Naive thymus-derived CD4-positive, alpha-beta T cell (primary cell): ENCODE measurements around the gene MDFIC. TPM values are rescaled to one million over a fixed set of nuclear protein-coding genes. Genes with fewer than 3 reads are reported as not detected.
A peak's percentile ranks its signal among the peaks of the same experiment; 100 is the strongest.

ENCODE experiments used
- ATAC-seq: fragments of 150-1000 bp; cut with Tn5 transposase; 2 replicates; pipeline ENCODE4 v1.10.0; 2021; ENCODE audit warnings: mild to moderate bottlenecking, moderate library complexity
- CTCF ChIA-PET: fragments of 350-600 bp; sonication (Branson Sonifier 250); formaldehyde crosslinking; loops from one replicate; lab custom pipeline; 2021; ENCODE audit warnings: antibody characterized with exemption; lab: Charles Lee
- POLR2A ChIA-PET: fragments of 350-600 bp; sonication (Branson Sonifier 250); formaldehyde crosslinking; loops from one replicate; lab custom pipeline; 2021; ENCODE audit warnings: antibody characterized with exemption, inconsistent platforms; lab: Charles Lee
- DNase-seq, 9 donors: peaks; one replicate each; pipeline versions ENCODE4 v3.0.0 to v3.0.0-alpha.2; 2020 to 2022; ENCODE audit warnings: mixed read lengths in 1 of 9
- H3K27ac ChIP-seq: one replicate; pipeline ENCODE4 v1.7.0; 2013; ENCODE audit warnings: mild to moderate bottlenecking, low read depth, low read length, moderate library complexity
- H3K27me3 ChIP-seq, 2 donors: one replicate each; pipeline ENCODE4 v1.7.0; 2013; ENCODE audit warnings: low read length in 2 of 2, mild to moderate bottlenecking in 2 of 2, moderate library complexity in 2 of 2; ENCODE audit not compliant: control insufficient read depth in 2 of 2, insufficient read depth in 2 of 2
- H3K36me3 ChIP-seq, 3 experiments: 1 replicate in 2 of 3; 2 replicates in 1 of 3; pipeline ENCODE4 v1.7.0; 2013; ENCODE audit warnings: low read length in 3 of 3, mild to moderate bottlenecking in 3 of 3, moderate library complexity in 1 of 3; ENCODE audit not compliant: insufficient read depth in 3 of 3, control insufficient read depth in 2 of 3
- H3K4me1 ChIP-seq, 2 donors: one replicate each; pipeline ENCODE4 v1.7.0; 2013; ENCODE audit warnings: low read length in 2 of 2, mild to moderate bottlenecking in 2 of 2, moderate library complexity in 1 of 2; ENCODE audit not compliant: control insufficient read depth in 2 of 2, insufficient read depth in 2 of 2
- H3K4me3 ChIP-seq: 2 replicates; pipeline ENCODE4 v1.7.0; 2013; ENCODE audit warnings: mild to moderate bottlenecking, low read length
- H3K9me3 ChIP-seq, 3 experiments: 1 replicate in 2 of 3; 2 replicates in 1 of 3; pipeline ENCODE4 v1.7.0; 2013; ENCODE audit warnings: low read length in 3 of 3; ENCODE audit not compliant: control insufficient read depth in 2 of 3
- H3K27ac Mint-ChIP-seq, 9 donors: one replicate each; pipeline ENCODE4 v1.8.0; 2020 to 2022; ENCODE audit warnings: mixed read lengths in 9 of 9, mild to moderate bottlenecking in 8 of 9, moderate library complexity in 5 of 9, inconsistent platforms in 2 of 9
- H3K27me3 Mint-ChIP-seq, 5 donors: one replicate each; pipeline ENCODE4 v1.8.0; 2021 to 2022; ENCODE audit warnings: mixed read lengths in 5 of 5, mild to moderate bottlenecking in 1 of 5
- H3K36me3 Mint-ChIP-seq, 5 donors: one replicate each; pipeline ENCODE4 v1.8.0; 2020 to 2022; ENCODE audit warnings: mixed read lengths in 5 of 5, mild to moderate bottlenecking in 3 of 5, inconsistent platforms in 1 of 5
- H3K4me1 Mint-ChIP-seq, 7 donors: one replicate each; pipeline ENCODE4 v1.8.0; 2020 to 2022; ENCODE audit warnings: mixed read lengths in 7 of 7, mild to moderate bottlenecking in 3 of 7, inconsistent platforms in 1 of 7
- H3K4me3 Mint-ChIP-seq, 10 donors: one replicate each; pipeline ENCODE4 v1.8.0; 2020 to 2022; ENCODE audit warnings: mild to moderate bottlenecking in 10 of 10, mixed read lengths in 10 of 10, moderate library complexity in 6 of 10, inconsistent platforms in 2 of 10
- H3K9me3 Mint-ChIP-seq, 11 donors: one replicate each; pipeline ENCODE4 v1.8.0; 2020 to 2022; ENCODE audit warnings: mixed read lengths in 11 of 11, mild to moderate bottlenecking in 4 of 11, inconsistent platforms in 1 of 11, moderate library complexity in 1 of 11
- intact Hi-C, 2 donors: fragments of 100-400 bp; cut with micrococcal nuclease; formaldehyde crosslinking; loops; one replicate each; pipeline ENCODE4 v1.15.1; 2023
- polyA plus RNA-seq, 2 donors: library from polyadenylated mRNA; unstranded; fragments of 300-500 nt; fragmentation: Illumina TruSeq; gene quantifications; one replicate each; pipeline ENCODE4 v1.2.3, GENCODE V29; 2021
- total RNA-seq, 6 experiments: library from RNA in 5 of 6; stranded (reverse) in 5 of 6; gene quantifications; 1 replicate in 5 of 6; 2 replicates in 1 of 6; pipeline ENCODE4 v1.2.3 and lab custom pipeline; 2021 to 2026

MDFIC gene
- total and polyA plus RNA-seq, 7 experiments from 2014 or later: 48.5 to 90.8 (median 58.1) TPM

DNA sequence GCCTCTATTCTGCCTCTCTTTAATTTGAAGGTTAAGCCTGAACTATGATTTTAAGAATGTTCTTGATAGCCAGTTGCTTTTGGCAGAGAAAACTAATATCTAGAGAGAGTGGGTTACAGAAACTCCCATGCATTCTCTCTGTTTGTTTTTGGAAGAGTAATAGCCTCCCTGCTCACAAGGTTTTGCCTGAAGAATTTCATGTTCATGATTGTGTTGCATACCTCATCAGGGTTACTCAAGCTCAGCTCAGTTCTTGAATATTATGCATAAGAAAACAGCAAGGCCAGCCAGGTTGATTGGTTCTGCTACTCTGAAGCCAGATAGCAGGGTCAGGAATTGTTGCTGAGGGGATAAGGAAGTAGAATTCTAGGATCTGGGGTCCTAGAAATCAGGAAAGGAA lies 137.4 kb downstream of the MDFIC start:
- no peaks in the 10 kb centered on the region for H3K36me3 ChIP-seq
- H3K27me3 Mint-ChIP-seq: peaks cover 0 to 8% (median 0%) of the 10 kb centered on the region in 5 donors
- no peaks in the 10 kb centered on the region for H3K4me1 Mint-ChIP-seq
- ChIA-PET POLR2A (no interaction called here), CTCF (no interaction called here)
- H3K9me3 Mint-ChIP-seq: peaks cover 0 to 2% (median 0%) of the 10 kb centered on the region in 11 donors
- no peak overlapping the region for H3K27ac ChIP-seq
- DNase-seq (no peak), ATAC-seq (no peak)
- no peaks in the 10 kb centered on the region for H3K9me3 ChIP-seq
- no peaks in the 10 kb centered on the region for H3K27me3 ChIP-seq
- H3K4me1 ChIP-seq: no peaks in the 10 kb centered on the region
- no peak overlapping the region for H3K4me3 ChIP-seq
- H3K4me3 Mint-ChIP-seq: no peak overlapping the region
- intact Hi-C loops: no loop called here
- peaks cover 0 to 2% (median 0%) of the 10 kb centered on the region in 5 donors for H3K36me3 Mint-ChIP-seq
- H3K27ac Mint-ChIP-seq: no peak overlapping the region

GRCh38 chr7:115060095-115060870 lies 138.4 kb downstream of the MDFIC start:
- Histone ChIP-seq H3K4me3 (no peak overlapping the region), H3K9me3 (no peaks in the 10 kb centered on the region), H3K27me3 (no peaks in the 10 kb centered on the region), H3K27ac (no peak overlapping the region), H3K36me3 (no peaks in the 10 kb centered on the region), H3K4me1 (no peaks in the 10 kb centered on the region)
- Mint-ChIP-seq H3K4me3 (no peak overlapping the region), H3K27ac (no peak overlapping the region), H3K9me3 (peaks cover 0 to 2% (median 0%) of the 10 kb centered on the region in 11 donors), H3K4me1 (no peaks in the 10 kb centered on the region), H3K27me3 (peaks cover 0 to 5% (median 0%) of the 10 kb centered on the region in 5 donors), H3K36me3 (peaks cover 0 to 2% (median 0%) of the 10 kb centered on the region in 5 donors)
- peak; percentile 49 for ATAC-seq
- CTCF ChIA-PET: no interaction called here
- no peak for DNase-seq
- intact Hi-C loops: no loop called here
- POLR2A ChIA-PET: no interaction called here

- Mint-ChIP-seq H3K4me1 (peaks cover 0 to 8% (median 0%) of the 10 kb centered on the region in 7 donors), H3K36me3 (peaks cover 0 to 3% (median 0%) of the 10 kb centered on the region in 5 donors), H3K4me3 (peak overlapping the region in 1 of 10 donors; percentile 3), H3K27ac (peak overlapping the region in 2 of 9 donors; percentile 44 to 75), H3K9me3 (peaks cover 0 to 3% (median 0%) of the 10 kb centered on the region in 11 donors), H3K27me3 (peaks cover 0 to 2% (median 0%) of the 10 kb centered on the region in 5 donors)
- Histone ChIP-seq H3K9me3 (no peaks in the 10 kb centered on the region), H3K4me3 (no peak overlapping the region), H3K27ac (no peak overlapping the region), H3K36me3 (no peaks in the 10 kb centered on the region), H3K4me1 (no peaks in the 10 kb centered on the region), H3K27me3 (no peaks in the 10 kb centered on the region)
- ChIA-PET CTCF (no interaction called here), POLR2A (no interaction called here)
- intact Hi-C loops: no loop called here
- ATAC-seq (peak; percentile 27), DNase-seq (no peak)
Observed at GRCh38 chr7:115066050-115066449, 144.2 kb downstream of the MDFIC start.

GRCh38 chr7:115066634-115067033 lies 144.7 kb downstream of the MDFIC start:
- Mint-ChIP-seq H3K9me3 (peaks cover 0 to 3% (median 0%) of the 10 kb centered on the region in 11 donors), H3K27ac (no peak overlapping the region), H3K27me3 (peaks cover 0 to 2% (median 0%) of the 10 kb centered on the region in 5 donors), H3K36me3 (peaks cover 0 to 3% (median 0%) of the 10 kb centered on the region in 5 donors), H3K4me3 (no peak overlapping the region), H3K4me1 (peaks cover 0 to 8% (median 0%) of the 10 kb centered on the region in 7 donors)
- Histone ChIP-seq H3K4me3 (no peak overlapping the region), H3K36me3 (no peaks in the 10 kb centered on the region), H3K4me1 (no peaks in the 10 kb centered on the region), H3K27ac (no peak overlapping the region), H3K27me3 (no peaks in the 10 kb centered on the region), H3K9me3 (no peaks in the 10 kb centered on the region)
- intact Hi-C loops: no loop called here
- ATAC-seq: no peak
- no peak for DNase-seq
- CTCF ChIA-PET: no interaction called here
- POLR2A ChIA-PET: no interaction called here

- peaks cover 0 to 5% (median 0%) of the 10 kb centered on the region in 5 donors for H3K36me3 Mint-ChIP-seq
- peaks cover 0 to 2% (median 0%) of the 10 kb centered on the region in 5 donors for H3K27me3 Mint-ChIP-seq
- Histone ChIP-seq H3K4me1 (no peaks in the 10 kb centered on the region), H3K4me3 (no peak overlapping the region), H3K9me3 (no peaks in the 10 kb centered on the region), H3K36me3 (no peaks in the 10 kb centered on the region), H3K27me3 (no peaks in the 10 kb centered on the region), H3K27ac (no peak overlapping the region)
- no peak overlapping the region for H3K4me3 Mint-ChIP-seq
- intact Hi-C loops: no loop called here
- no peak for DNase-seq
- peaks cover 0 to 3% (median 0%) of the 10 kb centered on the region in 11 donors for H3K9me3 Mint-ChIP-seq
- ChIA-PET POLR2A (no interaction called here), CTCF (interaction anchor here (0.6 kb wide), 1 partner anchor 487 kb away, joined by 3 read pairs; no protein-coding TSS in a partner anchor)
- peaks cover 0 to 8% (median 0%) of the 10 kb centered on the region in 7 donors for H3K4me1 Mint-ChIP-seq
- H3K27ac Mint-ChIP-seq: peak overlapping the region in 1 of 9 donors; percentile 28
- no peak for ATAC-seq
Observed at GRCh38 chr7:115068220-115068619, 146.3 kb downstream of the MDFIC start.
